SK-N-MC (cell line): ENCODE measurements around the gene SPCS2.

Experiments used
- EZH2 ChIP-seq: fragments of 200-600 bp; sonication (generic); IDR thresholded peaks from one replicate; pipeline ENCODE4 v1.6.1; 2017; ENCODE audit warnings: antibody characterized with exemption
- POLR2AphosphoS5 ChIP-seq: IDR thresholded peaks from 2 replicates; pipeline ENCODE4 v1.6.1; 2012; ENCODE audit warnings: mild to moderate bottlenecking, low read depth, low read length, borderline replicate concordance

DNA sequence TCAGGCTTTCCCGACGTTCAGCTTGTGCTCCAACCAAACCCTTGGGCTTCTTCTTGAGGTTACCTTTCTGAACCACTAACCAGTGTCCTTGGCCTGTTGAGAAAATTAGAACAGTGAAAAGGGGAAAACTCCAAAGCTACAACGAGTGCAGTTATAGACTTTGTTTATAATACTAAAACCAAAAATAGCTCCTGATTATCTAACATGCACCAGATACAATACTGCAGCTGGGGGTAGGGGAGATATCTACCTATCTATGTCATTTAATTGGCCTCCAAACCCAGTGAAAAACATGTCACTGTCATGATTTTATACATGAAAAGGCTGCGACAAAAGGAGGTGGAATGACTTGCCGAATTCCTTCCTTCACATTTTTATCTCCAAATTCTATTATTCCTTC lies 12.1 kb upstream of the SPCS2 start:
- no peak for TF ChIP-seq POLR2AphosphoS5
- no peak for TF ChIP-seq EZH2
